ENCODE data around the gene TES.

The TES gene

DNA sequence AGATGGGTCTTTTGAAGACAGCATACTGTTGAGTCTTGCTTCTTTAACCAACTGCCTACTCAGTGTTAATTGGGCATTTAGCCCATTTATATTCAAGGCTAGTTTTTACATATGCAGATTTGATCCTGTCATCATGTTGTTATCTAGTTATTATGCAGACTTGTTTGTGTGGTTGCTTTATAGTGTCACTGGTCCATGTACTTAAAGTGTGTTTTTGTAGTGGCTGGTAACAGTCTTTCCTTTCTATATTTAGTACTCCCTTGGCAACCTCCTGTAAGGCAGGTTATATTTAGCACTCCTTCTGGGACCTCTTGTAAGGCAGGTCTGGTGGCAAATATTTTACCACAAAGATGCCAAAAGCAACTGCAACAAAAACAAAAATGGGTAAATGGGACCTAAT lies 66.7 kb downstream of the TES start:
- ATAC-seq (ENCODE audit: insufficient read depth, low read depth) (no peak), DNase-seq (no peak)
- Histone ChIP-seq H3K4me2 (ENCODE audit: insufficient read depth, low read length) (no peak overlapping the region), H3K36me3 (ENCODE audit: insufficient read depth, low read length) (no peaks in the 10 kb centered on the region), H3K27me3 (ENCODE audit: insufficient read depth, low read length, poor library complexity) (peaks cover 13% of the 10 kb centered on the region), H3K79me2 (ENCODE audit: insufficient read depth, low read length) (no peaks in the 10 kb centered on the region), H3K27ac (ENCODE audit: low read length) (no peak overlapping the region), H3K9me3 (ENCODE audit: insufficient read depth, low read length, severe bottlenecking) (no peaks in the 10 kb centered on the region), H3K4me3 (ENCODE audit: low read depth in 1 of 2, low read length in 2 of 2) (no peak overlapping the region), H2AFZ (ENCODE audit: low read depth, low read length) (no peak overlapping the region), H3K9ac (ENCODE audit: low read depth, low read length) (no peak overlapping the region), H3K4me1 (ENCODE audit: insufficient read depth, low read length) (no peaks in the 10 kb centered on the region), H4K20me1 (ENCODE audit: insufficient read depth, low read length) (no peaks in the 10 kb centered on the region)
- no peak for TF ChIP-seq EZH2 (IDR thresholded peaks at IDR 0.05; ENCODE audit: borderline replicate concordance, low read depth, low read length, severe bottlenecking)
- TF ChIP-seq, protein P1, sequence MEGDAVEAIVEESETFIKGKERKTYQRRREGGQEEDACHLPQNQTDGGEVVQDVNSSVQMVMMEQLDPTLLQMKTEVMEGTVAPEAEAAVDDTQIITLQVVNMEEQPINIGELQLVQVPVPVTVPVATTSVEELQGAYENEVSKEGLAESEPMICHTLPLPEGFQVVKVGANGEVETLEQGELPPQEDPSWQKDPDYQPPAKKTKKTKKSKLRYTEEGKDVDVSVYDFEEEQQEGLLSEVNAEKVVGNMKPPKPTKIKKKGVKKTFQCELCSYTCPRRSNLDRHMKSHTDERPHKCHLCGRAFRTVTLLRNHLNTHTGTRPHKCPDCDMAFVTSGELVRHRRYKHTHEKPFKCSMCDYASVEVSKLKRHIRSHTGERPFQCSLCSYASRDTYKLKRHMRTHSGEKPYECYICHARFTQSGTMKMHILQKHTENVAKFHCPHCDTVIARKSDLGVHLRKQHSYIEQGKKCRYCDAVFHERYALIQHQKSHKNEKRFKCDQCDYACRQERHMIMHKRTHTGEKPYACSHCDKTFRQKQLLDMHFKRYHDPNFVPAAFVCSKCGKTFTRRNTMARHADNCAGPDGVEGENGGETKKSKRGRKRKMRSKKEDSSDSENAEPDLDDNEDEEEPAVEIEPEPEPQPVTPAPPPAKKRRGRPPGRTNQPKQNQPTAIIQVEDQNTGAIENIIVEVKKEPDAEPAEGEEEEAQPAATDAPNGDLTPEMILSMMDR (IDR thresholded peaks at IDR 0.05; ENCODE audit: borderline replicate concordance, extremely low read depth, low read length, poor library complexity, severe bottlenecking) = no peak

DNA sequence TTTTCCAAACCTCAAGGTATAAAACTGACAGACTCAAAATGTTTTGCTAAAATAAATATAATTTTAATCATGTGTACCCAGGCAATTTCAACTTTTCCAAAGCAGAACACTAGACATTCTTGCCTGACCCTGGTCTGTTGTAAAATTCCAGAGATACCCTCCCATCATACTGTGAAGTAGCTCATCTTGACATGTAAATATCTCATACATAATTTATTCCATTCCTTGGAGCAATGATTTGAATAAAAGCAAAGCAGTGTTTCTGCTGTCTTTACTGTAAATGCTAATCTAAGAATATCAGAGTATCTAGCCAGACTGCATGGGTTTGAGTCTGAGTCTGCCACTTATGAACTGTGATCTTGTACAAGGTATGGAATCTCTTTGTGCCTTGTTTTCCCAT lies 68.9 kb downstream of the TES start:
- no peak for DNase-seq
- no peaks in the 10 kb centered on the region for H3K36me3 ChIP-seq (ENCODE audit: insufficient read depth, low read length)

DNA sequence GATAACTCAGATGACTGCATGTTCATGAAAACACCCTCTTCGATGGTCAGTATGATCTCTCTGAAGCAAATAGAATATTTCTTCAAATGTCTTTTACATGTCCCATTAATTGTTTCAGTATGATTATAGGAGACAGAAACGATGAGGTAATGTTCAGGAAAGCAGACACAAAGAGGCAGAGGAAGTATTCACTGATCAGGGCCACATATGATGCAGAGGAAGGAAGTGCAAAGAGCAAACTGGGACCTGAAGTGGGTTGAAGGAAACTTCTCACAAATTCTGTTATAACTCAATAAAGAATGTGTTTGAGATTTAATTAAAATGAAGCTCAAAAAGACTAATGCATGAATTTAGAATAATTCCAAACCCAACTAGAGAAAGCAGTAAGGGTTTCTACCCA lies 70.5 kb downstream of the TES start:
- Histone ChIP-seq H4K20me1 (ENCODE audit: insufficient read depth, low read length) (no peaks in the 10 kb centered on the region), H3K4me2 (ENCODE audit: insufficient read depth, low read length) (no peak overlapping the region), H3K27me3 (ENCODE audit: insufficient read depth, low read length, poor library complexity) (peaks cover 17% of the 10 kb centered on the region), H3K9me3 (ENCODE audit: insufficient read depth, low read length, severe bottlenecking) (no peaks in the 10 kb centered on the region), H3K36me3 (ENCODE audit: insufficient read depth, low read length) (no peaks in the 10 kb centered on the region), H3K27ac (ENCODE audit: low read length) (no peak overlapping the region), H3K4me1 (ENCODE audit: insufficient read depth, low read length) (no peaks in the 10 kb centered on the region), H3K4me3 (ENCODE audit: low read depth in 1 of 2, low read length in 2 of 2) (no peak overlapping the region), H3K79me2 (ENCODE audit: insufficient read depth, low read length) (no peaks in the 10 kb centered on the region), H3K9ac (ENCODE audit: low read depth, low read length) (no peak overlapping the region), H2AFZ (ENCODE audit: low read depth, low read length) (no peak overlapping the region)
- DNase-seq = no peak
- TF ChIP-seq, protein P1 (IDR thresholded peaks at IDR 0.05; ENCODE audit: borderline replicate concordance, extremely low read depth, low read length, poor library complexity, severe bottlenecking) = no peak
- TF ChIP-seq EZH2 (IDR thresholded peaks at IDR 0.05; ENCODE audit: borderline replicate concordance, low read depth, low read length, severe bottlenecking) = no peak
- no peak for ATAC-seq (ENCODE audit: insufficient read depth, low read depth)

More for the DNA sequence above, 68.9 kb downstream of the TES start:
- Histone ChIP-seq H4K20me1 (ENCODE audit: insufficient read depth, low read length) (no peaks in the 10 kb centered on the region), H2AFZ (ENCODE audit: low read depth, low read length) (no peak overlapping the region), H3K27ac (ENCODE audit: low read length) (no peak overlapping the region), H3K9ac (ENCODE audit: low read depth, low read length) (no peak overlapping the region), H3K27me3 (ENCODE audit: insufficient read depth, low read length, poor library complexity) (peaks cover 14% of the 10 kb centered on the region), H3K4me3 (ENCODE audit: low read depth in 1 of 2, low read length in 2 of 2) (no peak overlapping the region), H3K4me2 (ENCODE audit: insufficient read depth, low read length) (no peak overlapping the region), H3K4me1 (ENCODE audit: insufficient read depth, low read length) (no peaks in the 10 kb centered on the region), H3K79me2 (ENCODE audit: insufficient read depth, low read length) (no peaks in the 10 kb centered on the region), H3K9me3 (ENCODE audit: insufficient read depth, low read length, severe bottlenecking) (no peaks in the 10 kb centered on the region)
- ATAC-seq (ENCODE audit: insufficient read depth, low read depth) = no peak
- TF ChIP-seq, protein P1 (IDR thresholded peaks at IDR 0.05; ENCODE audit: borderline replicate concordance, extremely low read depth, low read length, poor library complexity, severe bottlenecking) = no peak
- no peak for TF ChIP-seq EZH2 (IDR thresholded peaks at IDR 0.05; ENCODE audit: borderline replicate concordance, low read depth, low read length, severe bottlenecking)

Measured in DND-41 (cell line).